HEK293 (cell line): ENCODE data around the gene PRSS22.

ENCODE experiments used
- CTCF ChIA-PET: fragments of 350-600 bp; formaldehyde crosslinking; extraction: SDS; loops from one replicate; lab custom pipeline; 2021; ENCODE audit warnings: antibody characterized with exemption; lab: Yijun Ruan, JAX
- POLR2A ChIA-PET: fragments of 300-600 bp; formaldehyde crosslinking; extraction: SDS; loops from one replicate; lab custom pipeline; 2020; ENCODE audit warnings: antibody characterized with exemption, inconsistent platforms; lab: Yijun Ruan, JAX
- H3K27ac ChIP-seq: fragments of 200-500 bp; sonication (Bioruptor generic); 2 replicates; pipeline ENCODE4 v1.5.1; 2014; ENCODE audit warnings: low read depth, low read length, control low read depth, inconsistent platforms; ENCODE audit errors: extremely low read depth
- H3K36me3 ChIP-seq, 2 experiments: fragments of 200-500 bp in 1 of 2; sonication (Bioruptor generic) in 1 of 2; 1 replicate in 1 of 2; 2 replicates in 1 of 2; pipeline ENCODE4 v1.5.1; 2014 to 2017; ENCODE audit warnings: inconsistent platforms in 2 of 2, low read length in 2 of 2; ENCODE audit not compliant: control insufficient read depth in 2 of 2, insufficient read depth in 1 of 2
- H3K4me1 ChIP-seq: fragments of 200-500 bp; sonication (Bioruptor generic); 2 replicates; pipeline ENCODE4 v1.5.1; 2014; ENCODE audit warnings: mild to moderate bottlenecking, low read length, inconsistent platforms; ENCODE audit not compliant: control insufficient read depth, insufficient read depth
- H3K4me3 ChIP-seq: 2 replicates; pipeline ENCODE4 v1.5.1; 2011; ENCODE audit warnings: low read depth, mild to moderate bottlenecking, control low read depth, low read length, moderate library complexity
- H3K9me3 ChIP-seq: fragments of 200-500 bp; sonication (Bioruptor generic); 2 replicates; pipeline ENCODE4 v1.5.1; 2014; ENCODE audit warnings: low read depth, low read length, inconsistent platforms; ENCODE audit not compliant: control insufficient read depth, insufficient read depth
- EGR2 ChIP-seq: fragments of 450-650 bp; formaldehyde crosslinking; IDR thresholded peaks from 2 replicates; pipeline ENCODE4 v1.5.1; 2016; ENCODE audit warnings: low read depth, missing biosample characterization, missing genetic modification characterization
- GFI1B ChIP-seq: fragments of 450-650 bp; formaldehyde crosslinking; IDR thresholded peaks from 2 replicates; pipeline ENCODE4 v1.5.1; 2016; ENCODE audit warnings: missing biosample characterization, missing genetic modification characterization
- GLIS1 ChIP-seq: fragments of 450-650 bp; formaldehyde crosslinking; IDR thresholded peaks from 2 replicates; pipeline ENCODE4 v1.5.1; 2016; ENCODE audit warnings: missing biosample characterization, missing genetic modification characterization
- KLF1 ChIP-seq: fragments of 450-650 bp; formaldehyde crosslinking; IDR thresholded peaks from 2 replicates; pipeline ENCODE4 v1.5.1; 2016; ENCODE audit warnings: missing biosample characterization, missing genetic modification characterization
- KLF16 ChIP-seq: fragments of 450-650 bp; formaldehyde crosslinking; IDR thresholded peaks from 2 replicates; pipeline ENCODE4 v1.5.1; 2017; ENCODE audit warnings: missing biosample characterization, missing genetic modification characterization
- PRDM1 ChIP-seq: fragments of 450-650 bp; formaldehyde crosslinking; IDR thresholded peaks from 2 replicates; pipeline ENCODE4; 2016; ENCODE audit warnings: missing biosample characterization, missing genetic modification characterization
- PRDM2 ChIP-seq: fragments of 450-650 bp; formaldehyde crosslinking; IDR thresholded peaks from 2 replicates; pipeline ENCODE4 v1.5.1; 2016; ENCODE audit warnings: missing biosample characterization, missing genetic modification characterization, borderline replicate concordance
- SP3 ChIP-seq: fragments of 450-650 bp; formaldehyde crosslinking; IDR thresholded peaks from 2 replicates; pipeline ENCODE4 v1.5.1; 2016; ENCODE audit warnings: missing biosample characterization, missing genetic modification characterization
- ZBTB1 ChIP-seq: fragments of 450-650 bp; formaldehyde crosslinking; IDR thresholded peaks from 2 replicates; pipeline ENCODE4 v1.5.1; 2016; ENCODE audit warnings: missing biosample characterization, missing genetic modification characterization
- ZIC2 ChIP-seq: fragments of 450-650 bp; formaldehyde crosslinking; IDR thresholded peaks from 2 replicates; pipeline ENCODE4 v1.5.1; 2016; ENCODE audit warnings: missing biosample characterization, missing genetic modification characterization
- ZNF155 ChIP-seq: fragments of 450-650 bp; formaldehyde crosslinking; IDR thresholded peaks from 2 replicates; pipeline ENCODE4 v1.5.1; 2016; ENCODE audit warnings: missing biosample characterization, missing genetic modification characterization
- ZNF157 ChIP-seq: fragments of 450-650 bp; formaldehyde crosslinking; IDR thresholded peaks from 2 replicates; pipeline ENCODE4 v1.5.1; 2016; ENCODE audit warnings: missing biosample characterization, missing genetic modification characterization
- ZNF223 ChIP-seq: fragments of 450-650 bp; formaldehyde crosslinking; IDR thresholded peaks from 2 replicates; pipeline ENCODE4 v1.5.1; 2016; ENCODE audit warnings: missing biosample characterization, missing genetic modification characterization
- ZNF23 ChIP-seq: fragments of 450-650 bp; formaldehyde crosslinking; IDR thresholded peaks from 2 replicates; pipeline ENCODE4 v1.5.1; 2016; ENCODE audit warnings: missing biosample characterization, missing genetic modification characterization, borderline replicate concordance
- ZNF280C ChIP-seq: fragments of 450-650 bp; formaldehyde crosslinking; IDR thresholded peaks from 2 replicates; pipeline ENCODE4 v1.5.1; 2016; ENCODE audit warnings: missing biosample characterization, missing genetic modification characterization
- ZNF335 ChIP-seq: fragments of 450-650 bp; formaldehyde crosslinking; conservative IDR thresholded peaks from 2 replicates; pipeline ENCODE4 v1.5.1; 2016; ENCODE audit warnings: missing biosample characterization, missing genetic modification characterization
- ZNF350 ChIP-seq: fragments of 450-650 bp; formaldehyde crosslinking; IDR thresholded peaks from 2 replicates; pipeline ENCODE4 v1.5.0; 2017; ENCODE audit warnings: missing biosample characterization, mild to moderate bottlenecking, missing genetic modification characterization
- ZNF394 ChIP-seq: fragments of 450-650 bp; formaldehyde crosslinking; IDR thresholded peaks from 2 replicates; pipeline ENCODE4 v1.5.1; 2016; ENCODE audit warnings: missing biosample characterization, missing genetic modification characterization, mild to moderate bottlenecking, moderate library complexity, borderline replicate concordance
- ZNF416 ChIP-seq: fragments of 450-650 bp; formaldehyde crosslinking; IDR thresholded peaks from 2 replicates; pipeline ENCODE4 v1.5.1; 2016; ENCODE audit warnings: missing biosample characterization, missing genetic modification characterization
- ZNF561 ChIP-seq: fragments of 450-650 bp; IDR thresholded peaks from 2 replicates; pipeline ENCODE4 v1.5.1; 2018; ENCODE audit warnings: missing biosample characterization, missing genetic modification characterization, borderline replicate concordance
- ZNF623 ChIP-seq: fragments of 450-650 bp; formaldehyde crosslinking; IDR thresholded peaks from 2 replicates; pipeline ENCODE4 v1.5.1; 2016; ENCODE audit warnings: missing biosample characterization, missing genetic modification characterization
- ZNF677 ChIP-seq: fragments of 450-650 bp; IDR thresholded peaks from 2 replicates; pipeline ENCODE4 v1.5.0; 2018; ENCODE audit warnings: missing biosample characterization, mild to moderate bottlenecking, missing genetic modification characterization, moderate library complexity
- ZNF692 ChIP-seq: fragments of 450-650 bp; formaldehyde crosslinking; IDR thresholded peaks from 2 replicates; pipeline ENCODE4 v1.5.1; 2016; ENCODE audit warnings: missing biosample characterization, missing genetic modification characterization
- ZNF837 ChIP-seq: fragments of 450-650 bp; formaldehyde crosslinking; IDR thresholded peaks from 2 replicates; pipeline ENCODE4 v1.5.1; 2016; ENCODE audit warnings: missing biosample characterization, missing genetic modification characterization
- ZNF843 ChIP-seq: fragments of 450-650 bp; formaldehyde crosslinking; IDR thresholded peaks from 2 replicates; pipeline ENCODE4 v1.5.1; 2016; ENCODE audit warnings: missing biosample characterization, missing genetic modification characterization

The PRSS22 gene

GRCh38 chr16:2813771-2814221, 44.2 kb downstream of the PRSS22 start (continued):
- TF ChIP-seq ZNF155 (tag by site-specific recombination): no peak
- no peak for TF ChIP-seq ZNF561 (tag by site-specific recombination)
- TF ChIP-seq PRDM1 (tag by site-specific recombination): no peak
- TF ChIP-seq ZNF280C (tag by site-specific recombination): no peak
- peak; percentile 84 for TF ChIP-seq EGR2 (tag by site-specific recombination)
- TF ChIP-seq ZNF23: no peak
- no peak for TF ChIP-seq PRDM2 (tag by site-specific recombination)
- no peak for TF ChIP-seq ZBTB1
- TF ChIP-seq ZNF623 (tag by site-specific recombination): no peak

GRCh38 chr16:2811703-2812471, 46.1 kb downstream of the PRSS22 start:
- no peaks in the 10 kb centered on the region for H3K9me3 ChIP-seq
- ChIA-PET POLR2A (no interaction called here), CTCF (interaction anchor here (1.0 kb wide), 1 partner anchor 108 kb away, joined by 3 read pairs; no protein-coding TSS in a partner anchor)

More at GRCh38 chr16:2811703-2812471, 46.1 kb downstream of the PRSS22 start:
- H3K4me3 ChIP-seq: no peak overlapping the region
- H3K36me3 ChIP-seq: no peaks in the 10 kb centered on the region
- no peak for TF ChIP-seq ZNF837 (tag by site-specific recombination)
- no peak for TF ChIP-seq ZNF843 (tag by site-specific recombination)
- TF ChIP-seq ZNF692 (tag by site-specific recombination): no peak
- peak; percentile 95 for TF ChIP-seq ZIC2 (tag by site-specific recombination)
- TF ChIP-seq ZNF677 (tag by site-specific recombination): no peak
- no peak for TF ChIP-seq ZNF223
- TF ChIP-seq GLIS1 (tag by site-specific recombination): peak; percentile 85
- TF ChIP-seq SP3 (tag by site-specific recombination): no peak
- TF ChIP-seq KLF16 (tag by site-specific recombination): no peak
- no peak for TF ChIP-seq ZNF157 (tag by site-specific recombination)
- no peak for TF ChIP-seq ZNF335
- TF ChIP-seq ZNF350 (tag by site-specific recombination): no peak
- TF ChIP-seq ZNF416 (tag by site-specific recombination): no peak
- TF ChIP-seq ZNF394 (tag by site-specific recombination): no peak
- no peak for TF ChIP-seq GFI1B (tag by site-specific recombination)
- TF ChIP-seq KLF1 (tag by site-specific recombination): peak; percentile 11; the same call in 1 of the 2 replicates
- TF ChIP-seq, all 188 proteins: peak for 3
- Histone ChIP-seq H3K27ac (no peak overlapping the region), H3K4me1 (no peaks in the 10 kb centered on the region)
